GM18519 (cell line): Measurements from ENCODE around the gene FKBP1A.

Experiments
- ATAC-seq: cut with Tn5 transposase; IDR thresholded peaks from one replicate; pipeline ENCODE4 v1.9.1; 2021; ENCODE audit warnings: mild to moderate bottlenecking, moderate library complexity; ENCODE audit not compliant: unreplicated experiment, low FRiP score

FKBP1A gene

GRCh38 chr20:1335961-1336698 is 56.7 kb downstream of the FKBP1A start:
- no peak for ATAC-seq

- no peak for ATAC-seq
These were observed 58.1 kb downstream of the FKBP1A start for GRCh38 chr20:1334761-1335160.

- no peak for ATAC-seq
These were observed 58.5 kb downstream of the FKBP1A start for GRCh38 chr20:1334370-1334731.

DNA sequence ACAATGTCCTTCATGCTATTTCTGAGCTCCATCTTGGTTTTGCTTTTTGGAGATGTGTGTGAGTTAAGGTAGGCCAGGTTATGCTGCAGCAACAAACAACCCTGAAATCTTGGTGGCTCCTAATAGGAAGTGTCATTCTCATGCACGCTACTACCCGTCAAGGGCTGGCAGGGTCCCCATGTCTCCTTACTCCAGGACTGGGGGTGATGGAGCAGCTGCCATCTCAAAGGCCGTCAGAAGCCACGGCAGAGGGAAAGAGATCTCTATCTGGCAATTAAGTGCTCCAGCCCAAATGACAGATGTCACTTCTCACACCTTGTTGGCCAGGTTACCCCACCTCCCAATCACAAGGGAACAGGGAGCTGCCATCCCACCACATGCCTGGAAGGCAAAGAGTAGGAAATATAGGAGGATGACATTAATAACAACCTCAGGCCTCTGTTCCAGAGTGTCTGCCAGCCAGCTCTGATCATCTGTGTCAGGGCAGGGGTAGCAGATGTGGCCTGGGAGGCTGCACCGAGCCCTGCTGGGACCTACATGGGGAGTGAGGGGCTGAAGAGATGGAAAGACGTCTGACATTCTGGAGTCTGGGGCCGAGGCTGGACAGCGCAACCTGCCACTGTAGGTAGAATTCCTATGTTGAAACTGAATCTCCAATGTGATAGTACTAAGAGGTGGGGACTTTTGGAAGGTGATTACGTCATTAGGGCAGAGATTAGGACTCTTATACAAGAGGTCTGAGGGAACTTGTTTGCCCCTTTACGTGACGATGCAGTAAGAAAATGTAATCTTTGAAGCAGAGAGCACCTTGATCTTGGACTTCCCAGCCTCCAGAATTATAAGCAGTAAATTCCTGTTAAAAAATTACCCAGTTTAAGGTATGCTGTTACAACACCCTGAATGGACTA is 59.1 kb downstream of the FKBP1A start:
- ATAC-seq = no peak

DNA sequence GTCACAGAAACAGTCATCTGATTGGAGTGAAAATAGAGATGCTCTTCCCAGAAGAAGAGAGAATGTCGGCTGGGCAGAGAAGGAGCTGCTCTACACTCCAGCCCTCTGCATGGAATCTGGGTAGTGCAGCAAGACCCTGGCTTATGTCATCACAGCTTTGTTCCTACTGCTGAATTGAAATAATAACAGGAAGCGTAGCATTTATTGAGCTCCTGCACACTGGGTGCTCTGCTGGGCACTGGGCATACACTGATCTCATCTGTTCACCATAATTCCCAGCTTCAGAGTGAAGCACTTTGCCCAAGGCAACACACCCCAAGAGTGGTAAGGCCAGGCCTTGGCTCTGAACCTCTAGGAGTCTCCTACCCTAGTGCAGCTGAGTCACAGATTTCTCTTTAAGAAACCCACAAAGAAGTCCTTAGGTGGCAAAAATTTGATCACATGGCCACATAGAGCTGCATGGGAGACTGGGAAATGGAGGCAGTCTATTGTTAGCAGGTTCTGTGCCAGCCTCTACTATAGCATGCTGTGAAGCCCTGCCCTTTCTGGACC is 60.0 kb downstream of the FKBP1A start:
- ATAC-seq = no peak

DNA sequence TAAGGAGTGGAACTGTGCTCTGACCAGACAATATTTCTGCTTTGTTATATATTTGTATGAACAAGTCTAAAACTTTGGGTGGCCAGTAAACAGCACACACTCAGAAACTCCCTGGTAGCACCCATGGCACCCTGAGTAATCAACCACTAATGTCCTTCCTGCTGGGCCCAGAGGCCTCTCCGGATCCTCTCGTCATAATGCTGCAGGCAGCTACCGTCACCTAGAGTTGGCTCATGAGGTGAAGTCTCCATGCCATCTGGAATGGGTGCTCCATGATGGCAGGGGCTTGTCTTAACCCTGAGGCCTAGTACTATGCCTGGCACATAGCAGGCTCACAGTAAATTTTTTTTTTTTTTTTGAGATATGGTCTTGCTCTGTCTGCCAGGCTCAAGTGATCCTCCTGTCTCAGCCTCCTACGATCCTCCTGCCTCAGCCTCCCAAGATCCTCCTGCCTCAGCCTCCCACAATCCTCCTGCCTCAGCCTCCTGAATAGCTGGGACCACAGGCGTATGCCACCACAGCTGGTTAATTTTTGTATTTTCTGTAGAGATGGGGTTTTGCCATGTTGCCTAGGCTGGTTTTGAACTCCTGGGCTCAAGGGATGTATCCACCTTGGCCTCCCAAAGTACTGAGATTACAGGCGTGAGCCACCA is 60.9 kb downstream of the FKBP1A start:
- no peak for ATAC-seq

DNA sequence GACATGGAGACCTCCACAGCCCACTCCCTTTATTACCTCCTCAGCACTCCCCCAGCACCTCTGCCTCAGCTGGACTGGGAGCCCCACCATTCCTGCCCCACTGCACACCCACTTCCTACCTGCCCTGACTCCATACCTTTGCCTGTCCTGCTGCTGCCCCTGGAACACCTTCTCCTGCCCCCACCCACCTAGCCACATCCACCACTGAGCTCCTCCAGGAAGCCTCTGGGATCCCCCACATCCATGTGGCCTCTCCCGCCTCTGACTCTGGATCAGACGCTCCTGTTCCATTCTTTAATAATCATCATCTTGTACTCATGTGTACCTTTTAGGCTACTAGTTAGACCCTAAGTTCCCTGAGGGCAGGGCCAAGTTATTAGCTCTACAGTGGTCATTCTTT is 61.8 kb downstream of the FKBP1A start:
- no peak for ATAC-seq

GRCh38 chr20:1330075-1330830 is 62.6 kb downstream of the FKBP1A start:
- no peak for ATAC-seq

- no peak for ATAC-seq
These were observed 64.0 kb downstream of the FKBP1A start, which contains the start of gene SDCBP2 for GRCh38 chr20:1328680-1329330. SDCBP2 (minus strand) TSS chr20:1329139; CDS start chr20:1320416, 8,723 bp downstream.

GRCh38 chr20:1327827-1328679 is 64.8 kb downstream of the FKBP1A start:
- ATAC-seq = no peak

DNA sequence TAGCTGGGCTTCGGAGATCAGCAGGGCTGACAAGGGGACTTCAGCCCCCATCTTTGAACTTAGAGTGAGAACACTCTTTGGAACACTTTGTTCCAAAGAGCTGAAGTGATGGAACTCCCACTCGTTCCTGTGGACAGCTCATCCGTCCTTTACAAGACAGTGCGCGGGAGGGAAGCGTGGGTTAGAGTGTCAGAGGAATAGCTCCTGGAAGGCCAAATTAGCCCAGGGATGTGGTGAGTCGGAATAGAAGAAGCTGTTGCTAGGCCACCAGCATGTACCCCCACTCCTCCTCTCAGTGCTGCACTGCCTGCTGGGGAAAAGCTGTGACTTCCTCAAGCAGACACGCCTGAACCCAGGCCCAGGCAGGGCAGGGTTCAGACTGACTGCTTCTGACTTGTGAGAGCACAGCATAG is 65.6 kb downstream of the FKBP1A start:
- no peak for ATAC-seq

GRCh38 chr20:1326031-1326930 is 66.6 kb downstream of the FKBP1A start:
- no peak for ATAC-seq

DNA sequence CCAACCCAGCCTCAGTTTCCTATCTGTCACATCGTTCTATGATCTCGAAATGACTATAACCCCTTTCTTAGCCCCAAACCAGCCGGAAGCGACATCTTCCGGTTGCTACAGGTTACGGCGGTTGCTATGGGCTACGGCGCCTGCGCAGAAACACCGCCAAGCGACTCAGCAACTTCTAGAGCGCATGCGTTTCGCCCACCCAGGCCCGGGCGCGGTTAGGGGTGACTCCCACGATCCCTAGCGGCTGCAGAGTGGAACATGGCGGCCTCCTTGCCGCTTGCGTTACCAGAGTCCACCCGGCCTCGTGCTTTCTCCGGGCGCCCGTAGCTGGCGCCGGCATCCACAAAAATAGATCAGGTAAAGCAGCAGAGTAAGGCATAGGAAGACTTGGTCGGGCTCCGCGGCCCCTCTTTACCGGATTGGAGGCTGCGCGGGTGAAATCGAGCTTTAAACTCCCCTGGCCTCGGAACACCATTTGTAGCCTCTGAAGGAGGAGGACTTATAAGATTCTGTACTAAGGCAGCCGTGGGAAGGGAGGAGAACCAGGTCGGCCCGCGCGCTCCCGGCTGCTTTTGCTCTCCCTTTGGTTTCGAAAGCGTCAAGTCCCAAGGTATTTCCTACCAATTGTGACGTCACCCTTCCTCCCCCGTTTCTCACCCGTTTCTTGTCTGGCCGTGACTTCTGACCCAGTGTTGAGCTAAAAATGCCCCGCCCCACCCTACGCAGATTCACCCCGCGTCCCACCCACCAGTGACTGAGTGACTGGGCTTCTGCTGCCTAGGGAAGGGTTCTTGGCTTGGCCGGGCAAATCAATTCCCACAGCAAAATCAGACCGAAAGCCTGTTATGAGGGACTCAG is 67.5 kb downstream of the FKBP1A start:
- peak; percentile 72 for ATAC-seq

DNA sequence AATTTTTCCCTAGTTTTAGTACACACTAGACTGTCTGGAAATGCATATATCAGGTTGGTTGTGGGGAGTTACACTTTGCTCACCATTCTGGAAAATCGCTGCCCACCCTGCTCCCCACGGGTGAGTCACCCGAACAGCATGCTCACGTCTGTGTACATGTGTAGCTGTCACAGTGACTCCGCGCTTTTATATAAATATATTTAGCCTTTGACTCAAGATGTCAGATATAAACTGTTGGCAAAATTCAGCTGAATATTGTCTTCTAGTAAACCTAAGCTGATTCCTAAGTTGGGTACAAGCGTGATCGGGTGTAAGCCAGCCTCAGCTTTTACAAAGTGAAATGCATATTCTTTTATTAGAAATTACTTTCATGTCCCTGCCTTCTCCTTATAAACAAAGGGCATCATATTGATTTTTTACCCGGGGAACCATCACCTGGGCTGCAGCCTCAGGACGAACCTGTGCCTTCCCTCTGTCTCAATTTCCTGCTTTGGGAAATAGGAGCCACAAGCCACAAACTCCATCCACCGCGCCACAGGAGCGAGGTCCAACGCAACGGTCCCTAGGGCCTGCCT is 68.2 kb downstream of the FKBP1A start:
- ATAC-seq = no peak

- no peak for ATAC-seq
These were observed 68.8 kb downstream of the FKBP1A start for GRCh38 chr20:1323830-1324597.

DNA sequence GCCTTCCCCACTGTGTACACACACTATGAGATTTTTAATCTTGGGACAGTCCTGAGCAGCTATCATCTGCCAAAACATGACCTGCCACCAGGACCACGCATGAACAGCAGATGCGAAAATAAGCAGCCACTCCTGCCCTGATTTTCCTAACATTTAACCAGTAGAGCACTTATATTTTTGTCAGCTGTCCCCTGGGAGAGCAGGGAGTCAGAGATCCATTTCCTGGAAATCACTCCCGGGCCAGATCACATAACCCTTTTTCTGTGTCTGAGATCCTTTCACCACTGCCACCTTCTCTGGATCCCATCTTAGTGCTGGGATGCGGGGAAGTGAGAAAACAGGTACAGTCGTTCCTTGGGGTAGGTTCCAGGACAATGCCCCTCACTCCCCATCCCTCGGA is 69.6 kb downstream of the FKBP1A start:
- ATAC-seq = no peak
